Measurements from ENCODE around the gene MPC1. TPM values are rescaled to one million over a fixed set of nuclear protein-coding genes. Genes with fewer than 3 reads are reported as not detected.
"Not testable (repeated sequence)": the region's sequence is repeated elsewhere in the genome, so short reads cannot be mapped to it uniquely, and the experiment has no call there.

Gene MPC1
- total RNA-seq, 2 donors from 2014 or later = 93.7 to 144 TPM

DNA sequence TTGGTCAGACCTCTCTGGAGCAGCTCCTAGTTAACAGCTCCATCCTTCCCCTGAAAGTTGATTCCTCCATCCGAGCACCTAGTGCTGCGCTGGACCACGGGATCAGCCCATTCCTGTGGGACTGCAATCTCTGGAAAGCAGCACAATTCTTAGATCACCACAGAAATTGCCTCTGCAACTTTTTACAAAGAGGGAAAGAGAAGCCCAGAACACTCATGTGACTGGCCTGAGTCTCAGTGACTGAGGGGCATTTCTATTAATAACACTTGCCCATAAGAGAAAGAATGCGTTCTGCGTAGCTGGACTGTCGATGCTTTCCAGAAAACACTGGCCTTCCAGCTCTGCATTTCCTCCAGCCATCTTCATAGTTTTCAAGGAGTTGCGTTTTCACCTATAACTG, 18.3 kb downstream of the MPC1 start:
- no peak for DNase-seq
- intact Hi-C loops (cut with DNase I) = no loop called here
- no peaks in the 10 kb centered on the region for H3K9me3 ChIP-seq
- H3K4me3 ChIP-seq = no peak overlapping the region
- H3K4me1 ChIP-seq = no peaks in the 10 kb centered on the region
- no peaks in the 10 kb centered on the region for H3K27me3 ChIP-seq
- no peaks in the 10 kb centered on the region for H3K36me3 ChIP-seq
- no peak overlapping the region for H3K27ac ChIP-seq
- TF ChIP-seq CTCF (IDR thresholded peaks at IDR 0.05) = no peak
- H3K9ac ChIP-seq (ENCODE audit: low read depth in 2 of 2, low read length in 2 of 2) = no peak overlapping the region

- H3K9me3 ChIP-seq; intact Hi-C loops (cut with DNase I); H3K27me3 ChIP-seq; H3K36me3 ChIP-seq; DNase-seq; H3K9ac ChIP-seq (ENCODE audit: low read depth in 2 of 2, low read length in 2 of 2); H3K4me3 ChIP-seq; H3K27ac ChIP-seq; H3K4me1 ChIP-seq: not testable (repeated sequence)
Measured at GRCh38 chr6:166362427-166362826, 20.3 kb downstream of the MPC1 start.

- H3K36me3 ChIP-seq = no peaks in the 10 kb centered on the region
- no peak for TF ChIP-seq CTCF (IDR thresholded peaks at IDR 0.05)
- intact Hi-C loops (cut with DNase I) = no loop called here
- no peaks in the 10 kb centered on the region for H3K9me3 ChIP-seq
- no peaks in the 10 kb centered on the region for H3K4me1 ChIP-seq
- H3K4me3 ChIP-seq = no peak overlapping the region
- H3K27ac ChIP-seq = no peak overlapping the region
- DNase-seq = no peak
- no peak overlapping the region for H3K9ac ChIP-seq (ENCODE audit: low read depth in 2 of 2, low read length in 2 of 2)
- no peaks in the 10 kb centered on the region for H3K27me3 ChIP-seq
Measured at GRCh38 chr6:166361077-166361429, 21.7 kb downstream of the MPC1 start.

DNA sequence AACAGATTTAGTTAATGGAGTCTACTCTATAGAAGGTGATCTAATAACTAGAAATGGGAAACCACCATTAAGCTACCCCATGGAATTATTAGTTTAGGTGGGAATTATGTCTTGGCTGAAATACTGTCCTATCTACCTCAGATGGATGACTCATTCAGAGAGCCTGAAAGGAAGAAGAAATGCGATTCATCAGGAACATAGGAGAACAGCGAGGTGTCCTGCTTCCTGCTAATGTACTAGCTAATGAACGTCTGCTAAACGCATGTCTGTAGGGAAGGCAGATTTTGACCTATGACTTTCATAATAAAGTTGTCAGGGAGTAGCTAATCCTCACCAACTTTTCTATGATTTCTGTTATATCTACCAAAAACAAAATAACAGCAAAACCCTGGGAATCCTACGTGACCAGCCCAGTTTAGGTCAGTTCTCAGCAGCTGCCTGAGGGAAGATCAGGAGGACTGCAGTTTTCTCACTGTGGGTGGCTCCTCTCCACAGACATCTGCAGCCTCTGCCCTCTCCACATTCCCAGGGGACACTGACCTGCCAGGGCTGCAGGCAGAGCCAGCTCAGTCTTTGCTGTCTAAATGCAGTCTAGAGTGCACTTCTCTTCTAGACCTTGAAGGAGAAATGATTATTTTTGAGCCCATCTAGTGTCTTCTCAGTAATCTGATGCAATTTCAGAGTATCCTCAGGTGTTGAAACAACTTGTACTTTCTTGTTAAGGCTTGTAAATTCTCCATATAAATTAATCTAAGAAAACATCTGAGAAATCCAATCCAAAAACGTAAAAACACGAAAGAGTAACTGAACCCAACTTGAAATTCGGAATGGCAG, 22.3 kb downstream of the MPC1 start:
- Histone ChIP-seq H3K9ac (ENCODE audit: low read depth in 2 of 2, low read length in 2 of 2) (no peak overlapping the region), H3K9me3 (no peaks in the 10 kb centered on the region), H3K4me3 (no peak overlapping the region), H3K36me3 (no peaks in the 10 kb centered on the region), H3K4me1 (no peaks in the 10 kb centered on the region), H3K27me3 (no peaks in the 10 kb centered on the region), H3K27ac (no peak overlapping the region)
- intact Hi-C loops (cut with DNase I) = no loop called here
- no peak for DNase-seq
- TF ChIP-seq CTCF (IDR thresholded peaks at IDR 0.05) = no peak

GRCh38 chr6:166355552-166355951, 27.2 kb downstream of the MPC1 start:
- Histone ChIP-seq H3K4me1 (no peaks in the 10 kb centered on the region), H3K27ac (no peak overlapping the region), H3K36me3 (no peaks in the 10 kb centered on the region), H3K9ac (ENCODE audit: low read depth in 2 of 2, low read length in 2 of 2) (no peak overlapping the region), H3K4me3 (no peak overlapping the region), H3K9me3 (no peaks in the 10 kb centered on the region), H3K27me3 (no peaks in the 10 kb centered on the region)
- intact Hi-C loops (cut with DNase I) = no loop called here
- DNase-seq = no peak
- no peak for TF ChIP-seq CTCF (IDR thresholded peaks at IDR 0.05)

DNA sequence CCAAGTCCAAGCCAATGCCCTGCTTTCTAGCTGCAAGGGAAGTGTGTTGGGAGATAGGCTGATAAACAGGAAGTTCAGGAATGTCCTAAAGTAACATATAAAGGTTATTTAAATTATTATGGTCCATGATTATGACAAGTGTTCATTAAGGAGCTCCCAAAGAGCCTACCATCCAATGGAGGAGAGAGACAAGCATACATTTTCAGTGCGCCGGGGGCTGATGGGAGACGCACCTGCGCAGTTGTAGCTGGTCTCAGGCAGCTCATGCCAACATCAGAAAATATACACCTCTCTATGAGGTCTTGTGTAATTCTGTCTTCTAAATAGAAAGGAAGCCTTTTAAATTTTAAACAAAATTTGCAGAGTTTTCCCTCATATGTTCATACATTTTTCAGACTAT, 27.8 kb downstream of the MPC1 start:
- TF ChIP-seq CTCF (IDR thresholded peaks at IDR 0.05) = no peak
- intact Hi-C loops (cut with DNase I) = no loop called here
- no peak for DNase-seq
- H3K9ac ChIP-seq (ENCODE audit: low read depth in 2 of 2, low read length in 2 of 2) = no peak overlapping the region
- H3K27me3 ChIP-seq = no peaks in the 10 kb centered on the region
- H3K4me3 ChIP-seq = no peak overlapping the region
- no peaks in the 10 kb centered on the region for H3K4me1 ChIP-seq
- H3K36me3 ChIP-seq = no peaks in the 10 kb centered on the region
- H3K9me3 ChIP-seq = no peaks in the 10 kb centered on the region
- no peak overlapping the region for H3K27ac ChIP-seq

Measured in colonic mucosa (tissue), 4 donors.